Urinary bladder (tissue), 4 donors: ENCODE results near the gene TINAGL1. TPM values are rescaled to one million over a fixed set of nuclear protein-coding genes. Genes with fewer than 3 reads are reported as not detected.
"Not testable (repeated sequence)": the region's sequence is repeated elsewhere in the genome, so short reads cannot be mapped to it uniquely, and the experiment has no call there.

Experiments
- DNase-seq: peaks from one replicate; pipeline ENCODE4 v3.0.0-alpha.2; 2015; ENCODE audit errors: extremely low spot score
- H3K27ac ChIP-seq: one replicate; pipeline ENCODE4 v1.5.1; 2013; ENCODE audit warnings: low read depth, mild to moderate bottlenecking, moderate library complexity
- H3K36me3 ChIP-seq: one replicate; pipeline ENCODE4 v1.6.1; 2013; ENCODE audit warnings: mild to moderate bottlenecking, moderate library complexity; ENCODE audit not compliant: insufficient read depth
- H3K4me1 ChIP-seq: one replicate; pipeline ENCODE4 v1.6.1; 2013; ENCODE audit warnings: mild to moderate bottlenecking, moderate library complexity; ENCODE audit not compliant: insufficient read depth
- H3K4me3 ChIP-seq: one replicate; pipeline ENCODE4 v1.5.1; 2013; ENCODE audit warnings: low read depth, low read length
- WGBS: extraction: QIAGEN DNeasy Blood & Tissue Kit; methylation state at CpG from one replicate; pipeline ENCODE4 v1.1.7; 2013; 5-methylcytosine and 5-hydroxymethylcytosine counted together
- polyA plus RNA-seq: library from polyadenylated mRNA; stranded (reverse); fragments of 200-250 nt; gene quantifications from one replicate; pipeline ENCODE4 v1.2.3, GENCODE V29; 2013
- total RNA-seq: library from RNA; depleted of rRNA; stranded (reverse); fragments of >200 nt; gene quantifications from one replicate; pipeline ENCODE4 v1.2.3, GENCODE V29; 2014
- donor health status: healthy with polysubstance abuse.
- donor health status: healthy.

TINAGL1 gene
- total and polyA plus RNA-seq, 2 donors: 94.1 to 155 TPM

DNA sequence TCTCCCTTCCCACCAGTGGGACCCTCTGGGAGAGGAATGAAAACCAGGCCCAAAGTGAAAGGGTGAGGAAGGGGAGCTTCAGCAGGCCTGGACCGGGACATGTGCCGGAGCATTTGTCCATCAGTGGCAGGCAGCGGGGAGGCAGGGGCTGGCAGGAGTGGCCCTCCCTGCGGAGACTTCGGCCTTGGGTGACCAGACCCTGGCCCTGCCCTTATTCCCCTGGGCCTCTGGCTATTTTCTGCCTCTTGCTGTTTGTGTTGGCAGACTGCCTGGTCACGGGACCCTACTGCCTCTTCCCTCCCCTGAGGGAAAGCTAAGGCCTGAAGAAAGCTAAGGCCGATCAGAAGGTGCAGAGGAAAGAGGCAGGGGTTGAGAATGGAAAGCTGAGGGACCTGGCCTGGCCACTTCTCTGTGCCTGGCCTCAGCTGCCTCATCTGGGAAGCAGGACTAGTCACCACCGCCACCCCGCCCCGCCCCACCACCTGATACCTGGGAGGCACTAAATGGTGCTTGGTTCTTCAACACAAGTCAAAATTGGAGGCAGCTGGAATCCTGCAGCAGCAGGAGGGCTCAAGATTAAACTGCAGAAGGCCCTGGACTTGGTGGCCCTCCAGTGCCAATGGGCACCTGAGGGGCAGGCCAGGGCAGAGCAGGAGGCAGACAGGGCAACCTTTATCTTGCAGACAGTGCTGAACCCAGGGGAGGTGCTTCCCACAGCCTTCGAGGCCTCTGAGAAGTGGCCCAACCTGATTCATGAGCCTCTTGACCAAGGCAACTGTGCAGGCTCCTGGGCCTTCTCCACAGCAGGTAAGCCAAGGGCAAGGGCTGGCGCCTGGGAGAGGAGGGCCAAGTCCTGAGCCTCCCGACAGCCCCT lies 7.9 kb downstream of the TINAGL1 start:
- Histone ChIP-seq H3K4me3 (no peak overlapping the region), H3K4me1 (no peaks in the 10 kb centered on the region), H3K36me3 (no peaks in the 10 kb centered on the region), H3K27ac (no peak overlapping the region)
- DNase-seq: no peak
- WGBS: 51% methylated on average over 13 of the region's 13 CpGs

DNA sequence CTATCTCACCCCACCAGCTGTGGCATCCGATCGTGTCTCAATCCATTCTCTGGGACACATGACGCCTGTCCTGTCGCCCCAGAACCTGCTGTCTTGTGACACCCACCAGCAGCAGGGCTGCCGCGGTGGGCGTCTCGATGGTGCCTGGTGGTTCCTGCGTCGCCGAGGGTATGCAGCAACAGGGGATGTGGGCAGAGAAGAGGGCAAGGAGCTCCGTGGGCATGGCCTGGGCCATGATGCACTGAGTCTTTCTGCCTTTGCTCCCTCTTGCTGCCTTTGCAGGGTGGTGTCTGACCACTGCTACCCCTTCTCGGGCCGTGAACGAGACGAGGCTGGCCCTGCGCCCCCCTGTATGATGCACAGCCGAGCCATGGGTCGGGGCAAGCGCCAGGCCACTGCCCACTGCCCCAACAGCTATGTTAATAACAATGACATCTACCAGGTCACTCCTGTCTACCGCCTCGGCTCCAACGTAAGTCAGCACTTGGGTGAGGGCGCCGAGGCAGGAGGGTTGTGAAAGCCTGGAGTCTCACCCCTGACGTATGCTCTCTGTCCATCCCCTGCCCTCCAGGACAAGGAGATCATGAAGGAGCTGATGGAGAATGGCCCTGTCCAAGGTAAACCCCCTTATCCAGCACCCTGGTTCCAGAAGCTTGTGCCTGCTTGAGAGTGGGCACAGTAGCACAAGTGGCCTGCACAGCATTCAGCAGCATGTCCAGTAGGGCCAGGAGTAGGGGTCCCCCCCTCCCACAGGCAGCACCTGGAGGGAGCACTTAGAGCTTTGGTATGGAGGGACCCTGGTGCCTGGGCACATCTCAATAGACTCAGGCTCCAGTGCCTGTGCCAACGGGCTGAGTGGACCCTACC lies 8.8 kb downstream of the TINAGL1 start:
- 87% methylated on average over 27 of the region's 27 CpGs for WGBS
- Histone ChIP-seq H3K4me3 (no peak overlapping the region), H3K36me3 (no peaks in the 10 kb centered on the region)

DNA sequence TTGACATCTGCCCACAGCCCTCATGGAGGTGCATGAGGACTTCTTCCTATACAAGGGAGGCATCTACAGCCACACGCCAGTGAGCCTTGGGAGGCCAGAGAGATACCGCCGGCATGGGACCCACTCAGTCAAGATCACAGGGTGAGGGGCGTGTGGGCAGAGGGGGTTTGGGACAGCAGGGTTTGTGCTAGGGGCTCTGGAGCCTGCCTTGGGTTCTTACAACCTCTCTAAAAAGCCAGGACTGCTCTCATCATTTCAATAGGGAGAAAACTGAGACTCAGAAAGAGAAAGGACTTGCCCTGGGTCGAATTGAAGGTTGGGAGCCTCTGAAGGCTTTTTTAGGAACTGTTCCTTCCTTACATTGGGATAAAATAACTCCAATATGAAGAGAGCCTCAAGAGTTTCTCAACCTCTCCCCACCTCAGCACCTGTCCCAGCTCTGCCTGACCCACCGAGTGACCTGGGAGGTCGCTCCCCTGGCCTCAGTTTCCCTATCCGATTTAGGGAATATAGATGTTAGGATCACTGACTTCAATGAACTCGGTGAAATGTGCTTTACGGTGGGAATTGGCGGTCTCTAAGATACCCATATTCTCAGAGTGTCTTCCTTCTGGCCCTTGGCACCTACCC lies 9.5 kb downstream of the TINAGL1 start:
- Histone ChIP-seq H3K4me3 (no peak overlapping the region), H3K27ac (no peak overlapping the region), H3K4me1 (no peaks in the 10 kb centered on the region), H3K36me3 (no peaks in the 10 kb centered on the region)
- no peak for DNase-seq
- 87% methylated on average over 11 of the region's 11 CpGs for WGBS

More for the DNA sequence above, 8.8 kb downstream of the TINAGL1 start:
- no peak overlapping the region for H3K27ac ChIP-seq
- no peak for DNase-seq
- no peaks in the 10 kb centered on the region for H3K4me1 ChIP-seq

DNA sequence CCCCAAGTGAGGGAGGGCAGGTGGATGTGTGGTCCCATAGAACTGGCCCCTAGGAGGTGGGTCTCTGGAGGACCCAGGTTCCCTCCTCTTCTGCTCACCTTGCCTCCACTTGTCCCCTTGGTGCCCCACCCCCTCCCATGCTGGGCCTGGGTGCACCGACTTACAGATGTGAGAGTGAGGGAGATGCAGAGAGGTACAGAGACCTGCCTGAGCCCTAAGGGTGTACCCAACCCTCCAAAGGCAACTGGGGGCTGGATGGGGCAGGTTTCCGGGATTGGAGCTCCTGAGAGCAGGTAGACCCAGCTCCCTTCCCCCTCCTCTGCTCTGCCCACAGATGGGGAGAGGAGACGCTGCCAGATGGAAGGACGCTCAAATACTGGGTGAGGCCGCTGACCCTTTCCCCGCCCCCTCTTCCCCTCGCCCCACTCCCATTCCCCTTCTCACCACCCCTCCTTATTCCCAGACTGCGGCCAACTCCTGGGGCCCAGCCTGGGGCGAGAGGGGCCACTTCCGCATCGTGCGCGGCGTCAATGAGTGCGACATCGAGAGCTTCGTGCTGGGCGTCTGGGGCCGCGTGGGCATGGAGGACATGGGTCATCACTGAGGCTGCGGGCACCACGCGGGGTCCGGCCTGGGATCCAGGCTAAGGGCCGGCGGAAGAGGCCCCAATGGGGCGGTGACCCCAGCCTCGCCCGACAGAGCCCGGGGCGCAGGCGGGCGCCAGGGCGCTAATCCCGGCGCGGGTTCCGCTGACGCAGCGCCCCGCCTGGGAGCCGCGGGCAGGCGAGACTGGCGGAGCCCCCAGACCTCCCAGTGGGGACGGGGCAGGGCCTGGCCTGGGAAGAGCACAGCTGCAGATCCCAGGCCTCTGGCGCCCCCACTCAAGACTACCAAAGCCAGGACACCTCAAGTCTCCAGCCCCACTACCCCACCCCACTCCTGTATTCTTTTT lies 10.3 kb downstream of the TINAGL1 start:
- DNase-seq: no peak
- H3K36me3 ChIP-seq: no peaks in the 10 kb centered on the region
- no peaks in the 10 kb centered on the region for H3K4me1 ChIP-seq
- H3K4me3 ChIP-seq: no peak overlapping the region
- H3K27ac ChIP-seq: no peak overlapping the region
- WGBS: 73% methylated on average over 47 of the region's 47 CpGs

DNA sequence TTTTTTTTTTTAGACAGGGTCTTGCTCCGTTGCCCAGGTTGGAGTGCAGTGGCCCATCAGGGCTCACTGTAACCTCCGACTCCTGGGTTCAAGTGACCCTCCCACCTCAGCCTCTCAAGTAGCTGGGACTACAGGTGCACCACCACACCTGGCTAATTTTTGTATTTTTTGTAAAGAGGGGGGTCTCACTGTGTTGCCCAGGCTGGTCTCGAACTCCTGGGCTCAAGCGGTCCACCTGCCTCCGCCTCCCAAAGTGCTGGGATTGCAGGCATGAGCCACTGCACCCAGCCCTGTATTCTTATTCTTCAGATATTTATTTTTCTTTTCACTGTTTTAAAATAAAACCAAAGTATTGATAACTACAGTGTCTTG lies 11.0 kb downstream of the TINAGL1 start:
- H3K27ac ChIP-seq, H3K4me3 ChIP-seq, DNase-seq, H3K4me1 ChIP-seq, H3K36me3 ChIP-seq: not testable (repeated sequence)
- WGBS: 90% methylated on average over 5 of the region's 5 CpGs

DNA sequence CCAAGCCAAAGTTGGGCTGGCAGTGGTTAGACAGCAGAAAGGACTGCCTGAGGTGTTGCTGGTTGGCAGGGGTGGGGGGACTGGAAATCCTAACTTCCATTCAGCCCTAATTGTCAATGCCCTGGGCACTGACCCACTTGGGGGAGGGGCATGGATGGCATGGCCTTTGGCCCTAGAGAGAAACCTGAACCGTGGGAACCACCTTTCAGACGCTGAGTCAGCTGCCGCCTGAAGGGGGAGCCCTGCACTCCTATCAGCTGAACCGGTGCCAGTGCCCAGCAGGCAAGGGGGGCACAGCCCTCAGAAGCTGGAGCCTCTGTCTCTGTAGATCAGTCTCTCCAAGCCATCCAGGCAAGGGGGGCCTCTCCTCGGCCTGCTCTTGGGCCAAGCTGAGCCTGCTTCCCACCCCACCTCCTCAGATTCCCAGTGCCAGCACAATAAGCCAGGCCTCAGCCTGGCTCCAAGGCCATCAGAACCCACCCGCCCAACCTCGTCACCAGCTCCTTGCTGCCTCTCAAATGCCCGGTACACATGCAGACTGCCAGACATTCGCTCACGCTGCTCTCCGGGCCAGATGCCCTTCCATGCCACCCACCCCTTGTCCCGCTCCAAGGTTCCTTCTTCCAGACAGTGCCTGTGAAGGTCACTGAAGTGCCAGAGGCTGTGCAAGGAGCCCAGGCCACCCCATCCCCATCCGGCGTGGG lies 11.6 kb downstream of the TINAGL1 start:
- H3K36me3 ChIP-seq: no peaks in the 10 kb centered on the region
- 48% methylated on average over 14 of the region's 14 CpGs for WGBS
- no peak overlapping the region for H3K4me3 ChIP-seq
- H3K27ac ChIP-seq: peak overlapping the region; percentile 89
- no peaks in the 10 kb centered on the region for H3K4me1 ChIP-seq
- DNase-seq: no peak

DNA sequence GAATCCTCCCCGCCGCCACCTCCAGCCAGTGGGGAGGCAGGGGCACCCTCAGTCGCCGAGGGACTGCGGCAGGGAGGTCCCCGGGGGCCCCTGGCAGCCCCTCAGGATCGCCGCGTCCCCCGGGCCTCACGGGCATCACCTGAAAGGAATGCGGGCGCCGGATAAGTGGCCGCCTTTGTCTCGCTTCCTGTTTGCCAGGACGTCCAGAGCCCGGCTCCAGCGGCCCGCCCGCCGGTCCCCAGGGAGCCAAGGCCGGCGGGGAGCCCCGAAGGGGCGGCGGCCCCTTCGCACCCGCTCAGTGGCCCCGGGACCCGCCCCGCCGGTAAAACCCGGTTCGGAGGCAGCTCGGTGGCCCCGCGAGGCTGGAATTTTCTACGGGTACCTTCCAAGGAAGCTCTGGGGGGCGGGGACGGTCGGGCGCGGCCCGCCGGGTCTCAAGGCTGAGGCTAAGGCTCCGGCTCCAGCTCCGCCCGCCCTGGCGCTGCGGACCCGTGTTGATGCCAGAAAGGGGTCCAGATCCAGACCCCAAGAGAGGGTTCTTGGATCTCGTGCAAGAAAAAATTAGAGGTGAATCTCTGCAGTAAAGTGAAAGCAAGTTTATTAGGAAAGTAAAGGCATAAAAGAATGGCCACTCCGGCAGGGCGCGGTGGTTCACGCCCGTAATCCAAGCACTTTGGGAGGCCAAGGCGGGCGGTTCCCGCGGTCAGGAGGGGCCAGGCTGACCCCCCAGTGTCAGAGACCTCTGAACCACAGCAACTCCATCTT lies 12.6 kb downstream of the TINAGL1 start:
- Histone ChIP-seq H3K4me1 (no peaks in the 10 kb centered on the region), H3K4me3 (peak overlapping the region; percentile 45), H3K27ac (peak overlapping the region; percentile 89), H3K36me3 (no peaks in the 10 kb centered on the region)
- 12% methylated on average over 62 of the region's 62 CpGs for WGBS
- DNase-seq: no peak

DNA sequence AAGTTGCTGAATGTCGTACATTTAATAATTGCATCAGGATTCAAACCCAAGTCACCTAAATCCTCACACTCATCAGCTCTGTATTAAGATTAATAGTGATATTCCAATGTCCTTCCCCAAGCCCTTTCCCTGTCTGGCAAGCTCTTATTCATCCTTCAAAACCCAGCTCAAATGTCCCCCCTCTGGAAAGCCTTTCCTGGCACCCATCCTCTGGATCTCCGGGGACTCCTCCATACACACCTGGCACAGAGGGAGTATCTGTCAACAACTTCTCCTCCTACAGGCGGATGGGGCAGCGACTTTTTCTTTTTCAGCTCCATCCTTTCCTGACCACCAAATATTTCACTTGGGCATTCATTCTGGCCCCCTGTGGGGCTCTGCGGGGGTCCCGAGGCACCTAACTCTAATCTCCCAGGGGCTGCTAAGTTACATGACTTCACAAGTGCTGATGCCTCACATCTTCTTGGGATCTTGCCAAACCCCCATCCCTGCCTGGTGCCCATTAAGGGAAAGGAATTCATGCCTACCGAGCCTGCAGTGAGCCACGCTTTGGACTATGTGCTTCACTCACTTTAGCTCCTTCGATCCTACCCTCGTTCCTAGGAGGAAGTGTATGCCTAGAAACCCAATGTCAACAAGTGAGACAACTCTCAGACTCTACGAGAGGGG lies 15.2 kb downstream of the TINAGL1 start:
- WGBS: 50% methylated on average over 11 of the region's 11 CpGs
- Histone ChIP-seq H3K36me3 (no peaks in the 10 kb centered on the region), H3K4me1 (no peaks in the 10 kb centered on the region), H3K27ac (no peak overlapping the region), H3K4me3 (no peak overlapping the region)
- DNase-seq: no peak

DNA sequence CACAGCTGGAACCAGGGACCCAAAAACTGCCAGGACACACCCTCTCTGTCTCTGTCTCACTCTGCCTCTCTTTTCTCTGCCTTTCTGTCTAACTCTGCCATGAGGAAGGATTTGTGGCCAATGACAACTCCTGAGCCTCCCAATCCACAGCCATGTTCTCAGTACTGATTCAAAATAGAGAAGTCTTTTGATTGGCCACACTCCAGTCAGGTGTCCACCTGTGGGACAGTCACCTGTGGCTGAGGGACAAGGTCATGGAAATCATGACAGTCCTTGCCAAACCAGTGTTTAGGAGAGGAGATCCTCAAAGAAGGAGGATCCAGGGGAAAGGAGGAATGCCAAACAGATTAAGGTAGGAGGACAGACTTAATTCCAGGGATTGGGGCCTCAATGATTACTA lies 15.8 kb downstream of the TINAGL1 start:
- Histone ChIP-seq H3K36me3 (no peaks in the 10 kb centered on the region), H3K27ac (no peak overlapping the region), H3K4me1 (no peaks in the 10 kb centered on the region), H3K4me3 (no peak overlapping the region)
- DNase-seq: no peak

DNA sequence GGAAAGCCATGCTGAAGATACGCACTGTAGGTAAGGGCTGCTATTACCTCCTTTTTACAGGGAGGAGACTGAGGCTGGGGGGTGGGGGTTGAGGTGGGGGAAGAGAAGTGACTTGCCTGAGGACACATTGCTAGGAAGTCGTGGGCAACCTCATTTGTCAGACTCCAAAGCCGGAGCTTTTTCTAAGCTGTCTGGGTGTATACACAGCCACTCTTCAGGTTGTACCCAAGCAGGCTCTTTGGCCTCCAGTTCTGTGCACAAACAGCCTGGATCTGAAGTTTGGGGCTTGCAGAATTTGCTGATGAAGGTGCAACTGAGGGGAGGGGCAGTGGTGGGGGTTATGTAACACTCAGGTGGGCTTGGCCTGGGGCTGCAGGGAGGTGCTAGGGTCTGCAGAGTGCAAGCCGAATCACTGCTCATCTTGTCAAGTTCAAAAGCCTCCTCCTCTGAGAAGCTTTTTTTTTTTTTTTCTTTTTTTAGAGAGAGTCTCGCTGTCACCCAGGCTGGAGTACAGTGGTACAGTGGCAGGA lies 16.9 kb downstream of the TINAGL1 start:
- Histone ChIP-seq H3K36me3 (no peaks in the 10 kb centered on the region), H3K27ac (no peak overlapping the region), H3K4me1 (no peaks in the 10 kb centered on the region), H3K4me3 (no peak overlapping the region)
- 88% methylated on average over 5 of the region's 5 CpGs for WGBS
- no peak for DNase-seq

DNA sequence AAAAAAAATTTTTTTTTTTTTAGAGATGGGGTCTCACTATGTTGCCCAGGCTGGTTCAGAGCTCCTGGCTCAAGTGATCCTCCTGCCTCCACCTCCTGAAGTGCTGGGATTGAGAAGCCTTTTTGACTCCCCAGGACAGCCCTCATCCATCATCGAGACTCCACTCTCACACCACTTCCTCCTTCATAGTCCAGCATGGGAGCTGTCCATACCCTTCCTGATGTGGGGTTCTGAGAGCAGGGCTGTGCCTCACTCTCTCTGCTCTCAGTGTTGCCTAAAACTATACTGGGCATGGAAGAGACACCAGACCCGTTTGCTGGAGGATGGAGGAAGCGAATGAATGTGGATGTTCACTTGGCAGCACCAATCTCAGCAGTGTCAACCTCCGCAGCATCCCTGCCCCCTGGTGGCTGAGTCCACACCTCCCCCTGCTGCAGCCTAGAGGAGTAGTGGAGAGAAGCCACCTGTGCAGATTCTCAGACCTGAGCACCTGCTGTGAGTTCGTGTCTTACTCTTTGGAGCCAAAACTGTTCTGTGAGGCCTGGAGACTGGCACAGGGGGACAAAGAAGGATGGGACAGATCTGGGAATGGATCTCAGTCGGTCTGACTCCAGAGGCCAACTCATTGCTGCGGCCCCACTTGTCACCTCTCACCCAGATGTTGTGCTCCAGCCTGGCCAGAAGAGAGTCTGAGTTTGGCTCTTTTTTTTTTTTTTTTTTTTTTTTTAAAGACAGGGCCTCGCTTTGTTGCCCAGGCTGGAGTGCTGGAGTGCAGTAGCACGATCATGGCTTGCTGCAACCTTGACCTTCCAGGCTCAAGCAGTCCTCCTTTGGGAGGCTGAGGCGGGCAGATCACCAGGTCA lies 17.7 kb downstream of the TINAGL1 start:
- Histone ChIP-seq H3K36me3 (no peaks in the 10 kb centered on the region), H3K4me3 (no peak overlapping the region), H3K4me1 (no peaks in the 10 kb centered on the region), H3K27ac (no peak overlapping the region)
- WGBS: 50% methylated on average over 10 of the region's 10 CpGs
- no peak for DNase-seq
